GM12878 (cell line): ENCODE data around the gene SPOP. TPM values are rescaled to one million over a fixed set of nuclear protein-coding genes. Genes with fewer than 3 reads are reported as not detected.

Experiments used
- ATAC-seq: fragments of 200-7000 bp; cut with Tn5 transposase; 3 replicates; pipeline ENCODE4 v1.9.1; 2020; ENCODE audit warnings: mild to moderate bottlenecking, moderate library complexity
- BruUV-seq: library from RNA; stranded (reverse); fragments of 400-500 nt; replicated peaks from 2 replicates; lab custom pipeline; 2021; lab: Mats Ljungman, UMichigan
- CTCF ChIA-PET: fragments of 300-600 bp; sonication (Branson Sonifier 250); formaldehyde crosslinking; extraction: SDS; loops from one replicate; lab custom pipeline; 2021; ENCODE audit warnings: inconsistent platforms; lab: Yijun Ruan, JAX
- POLR2A ChIA-PET: fragments of 350-600 bp; formaldehyde crosslinking; extraction: SDS; loops from one replicate; lab custom pipeline; 2021; ENCODE audit warnings: inconsistent platforms; lab: Charles Lee
- RAD21 ChIA-PET: fragments of 300-600 bp; sonication (Branson Sonifier 250); formaldehyde crosslinking; loops from one replicate; lab custom pipeline; 2023; ENCODE audit warnings: antibody characterized with exemption; ENCODE audit not compliant: unreplicated experiment; lab: Charles Lee
- SMC1A ChIA-PET: fragments of 300-600 bp; sonication (Branson Sonifier 250); formaldehyde crosslinking; loops from one replicate; lab custom pipeline; 2023; ENCODE audit not compliant: unreplicated experiment, uncharacterized antibody; lab: Charles Lee
- DNase-seq: peaks from one replicate; pipeline ENCODE4 v3.0.0-alpha.2; 2011; ENCODE audit warnings: low read depth, low spot score
- FAIRE-seq: peaks from 3 replicates; lab custom pipeline; 2011; peaks lifted over from hg19 to GRCh38; lab: Jason Lieb, UNC
- H2AFZ ChIP-seq: 2 replicates; pipeline ENCODE4 v1.6.0; 2011; ENCODE audit warnings: low read depth, low read length, control low read depth; ENCODE audit not compliant: control insufficient read depth
- H3K27ac ChIP-seq: 2 replicates; pipeline ENCODE4 v1.5.1; 2011; ENCODE audit warnings: control low read depth; ENCODE audit not compliant: control insufficient read depth, insufficient read depth
- H3K27me3 ChIP-seq, 2 experiments: replicated peaks in 1 of 2; 2 replicates each; pipeline versions ENCODE4 v1.6.0 to v1.6.1; 2011; ENCODE audit warnings: low read length in 1 of 2; ENCODE audit not compliant: control insufficient read depth in 2 of 2, insufficient read depth in 2 of 2
- H3K36me3 ChIP-seq, 2 experiments: 2 replicates each; pipeline ENCODE4 v1.5.1; 2011; ENCODE audit warnings: low read length in 1 of 2; ENCODE audit not compliant: control insufficient read depth in 2 of 2, insufficient read depth in 2 of 2
- H3K4me1 ChIP-seq: 2 replicates; pipeline ENCODE4 v1.6.1; 2011; ENCODE audit warnings: mild to moderate bottlenecking, low read length, moderate library complexity, mixed read lengths; ENCODE audit not compliant: control insufficient read depth, insufficient read depth
- H3K4me2 ChIP-seq: 2 replicates; pipeline ENCODE4 v1.6.0; 2011; ENCODE audit warnings: control low read depth; ENCODE audit not compliant: control insufficient read depth, insufficient read depth
- H3K4me3 ChIP-seq: fragments of 200-600 bp; sonication (generic); 2 replicates; pipeline ENCODE4 v1.5.1; 2016
- H3K79me2 ChIP-seq: 2 replicates; pipeline ENCODE4 v1.6.0; 2011; ENCODE audit warnings: low read length; ENCODE audit not compliant: control insufficient read depth, insufficient read depth
- H3K9ac ChIP-seq: 2 replicates; pipeline ENCODE4 v1.8.0; 2011; ENCODE audit warnings: low read length, control low read depth, mixed read lengths; ENCODE audit not compliant: control insufficient read depth, insufficient read depth
- H3K9me3 ChIP-seq: replicated peaks from 3 replicates; pipeline ENCODE4 v1.5.1; 2011; ENCODE audit warnings: mild to moderate bottlenecking, low read length; ENCODE audit not compliant: control insufficient read depth, insufficient read depth
- H4K20me1 ChIP-seq: 2 replicates; pipeline ENCODE4 v1.6.0; 2011; ENCODE audit not compliant: control insufficient read depth, insufficient read depth
- BACH1 ChIP-seq: fragments of 450-650 bp; IDR thresholded peaks from 2 replicates; pipeline ENCODE4 v1.6.1; 2017; ENCODE audit warnings: mild to moderate bottlenecking, borderline replicate concordance
- BHLHE40 ChIP-seq, 2 experiments: fragments of 450-650 bp in 1 of 2; IDR thresholded peaks; 2 replicates each; pipeline ENCODE4 v1.6.1; 2011 to 2017; ENCODE audit warnings: low read depth in 2 of 2, borderline replicate concordance in 1 of 2, improper control_type of control experiment in 1 of 2, low read length in 1 of 2, mild to moderate bottlenecking in 1 of 2
- E2F8 ChIP-seq: fragments of 450-650 bp; IDR thresholded peaks from 2 replicates; pipeline ENCODE4 v1.6.1; 2018; ENCODE audit warnings: mild to moderate bottlenecking, low read depth, moderate library complexity; ENCODE audit not compliant: partially characterized antibody
- EED ChIP-seq: sonication (generic); IDR thresholded peaks from 2 replicates; pipeline ENCODE4 v1.6.1; 2016; ENCODE audit warnings: antibody characterized with exemption, low read depth
- EGR1 ChIP-seq, 2 experiments: IDR thresholded peaks; 1 replicate in 1 of 2; 2 replicates in 1 of 2; pipeline ENCODE4 v1.6.1; 2011 to 2012; ENCODE audit warnings: low read depth in 2 of 2, low read length in 2 of 2, borderline replicate concordance in 1 of 2, mild to moderate bottlenecking in 1 of 2, moderate library complexity in 1 of 2
- MYC ChIP-seq: IDR thresholded peaks from 2 replicates; pipeline ENCODE4 v1.6.1; 2011; ENCODE audit warnings: mild to moderate bottlenecking, low read length, moderate library complexity, inconsistent platforms; ENCODE audit not compliant: insufficient read depth, insufficient replicate concordance, insufficient read length, severe bottlenecking
- PAX8 ChIP-seq: fragments of 450-650 bp; IDR thresholded peaks from 2 replicates; pipeline ENCODE4 v1.6.1; 2017; ENCODE audit warnings: mild to moderate bottlenecking, moderate library complexity
- RELA ChIP-seq: fragments of 450-650 bp; IDR thresholded peaks from 2 replicates; pipeline ENCODE4 v1.8.0; 2014; ENCODE audit warnings: borderline replicate concordance; ENCODE audit not compliant: partially characterized antibody
- SRF ChIP-seq, 2 experiments: IDR thresholded peaks; 2 replicates each; pipeline ENCODE4 v1.6.1; 2011; ENCODE audit warnings: low read depth in 2 of 2, low read length in 2 of 2, mild to moderate bottlenecking in 1 of 2, moderate library complexity in 1 of 2
- WGBS: methylation state at CpG from one replicate; pipeline ENCODE4 v1.1.6; 2016; ENCODE audit warnings: low lambda C conversion rate; ENCODE audit not compliant: insufficient replicate concordance, insufficient coverage; ENCODE audit errors: missing lambda C conversion rate; 5-methylcytosine and 5-hydroxymethylcytosine counted together
- in situ Hi-C: fragments of 300-500 bp; cut with MboI; formaldehyde crosslinking; loops from 9 replicates; pipeline ENCODE4 v1.14.3; 2018; ENCODE audit warnings: mixed read lengths
- intact Hi-C: fragments of 100-400 bp; cut with micrococcal nuclease; formaldehyde crosslinking; loops from one replicate; pipeline ENCODE4 v1.14.2; 2022; ENCODE audit not compliant: unreplicated experiment
- polyA plus RNA-seq, 11 experiments: library from polyadenylated mRNA; depleted of rRNA in 4 of 11; unstranded in 6 of 11; stranded (reverse) in 5 of 11; fragments of >200 nt; fragmentation: Nextera tagmentation in 4 of 11; fragmentation: Illumina TruSeq in 1 of 11; extraction: Ambion mirVana in 4 of 11; extraction: Trizol in 1 of 11; gene quantifications; 1 replicate in 1 of 11; 2 replicates in 10 of 11; pipeline versions ENCODE4 v1.2.1 to v1.2.3, GENCODE V29; 2011 to 2016; ENCODE audit warnings: inconsistent platforms in 2 of 11, missing spikeins in 2 of 11, low read depth in 1 of 11
- total RNA-seq, 4 experiments: library from RNA; depleted of rRNA in 3 of 4; stranded (reverse); fragments of >200 nt in 3 of 4; fragmentation: Illumina TruSeq in 1 of 4; extraction: Trizol in 1 of 4; gene quantifications; 2 replicates each; pipeline versions ENCODE4 v1.2.1 to v1.2.3, GENCODE V29; 2013 to 2021
- TF ChIP-seq, protein P1 (sequence below): fragments of 450-650 bp; IDR thresholded peaks from 2 replicates; pipeline ENCODE4 v1.6.1; 2017; ENCODE audit warnings: low read depth, mild to moderate bottlenecking, moderate library complexity
- TF ChIP-seq, protein P2 (sequence below): IDR thresholded peaks from 2 replicates; pipeline ENCODE4 v1.6.1; 2011; ENCODE audit warnings: low read depth, low read length, improper control_type of control experiment, borderline replicate concordance
- TF ChIP-seq, protein P3 (sequence below): fragments of 150-350 bp; IDR thresholded peaks from 2 replicates; pipeline ENCODE4 v1.6.1; 2014; ENCODE audit warnings: mild to moderate bottlenecking, low read depth, low read length

SPOP gene
- total and polyA plus RNA-seq, 10 of the 15 experiments (the other 5 are each of a cell fraction or from before 2014, with no cell fraction given): 35.1 to 80.4 (median 44.7) TPM

DNA sequence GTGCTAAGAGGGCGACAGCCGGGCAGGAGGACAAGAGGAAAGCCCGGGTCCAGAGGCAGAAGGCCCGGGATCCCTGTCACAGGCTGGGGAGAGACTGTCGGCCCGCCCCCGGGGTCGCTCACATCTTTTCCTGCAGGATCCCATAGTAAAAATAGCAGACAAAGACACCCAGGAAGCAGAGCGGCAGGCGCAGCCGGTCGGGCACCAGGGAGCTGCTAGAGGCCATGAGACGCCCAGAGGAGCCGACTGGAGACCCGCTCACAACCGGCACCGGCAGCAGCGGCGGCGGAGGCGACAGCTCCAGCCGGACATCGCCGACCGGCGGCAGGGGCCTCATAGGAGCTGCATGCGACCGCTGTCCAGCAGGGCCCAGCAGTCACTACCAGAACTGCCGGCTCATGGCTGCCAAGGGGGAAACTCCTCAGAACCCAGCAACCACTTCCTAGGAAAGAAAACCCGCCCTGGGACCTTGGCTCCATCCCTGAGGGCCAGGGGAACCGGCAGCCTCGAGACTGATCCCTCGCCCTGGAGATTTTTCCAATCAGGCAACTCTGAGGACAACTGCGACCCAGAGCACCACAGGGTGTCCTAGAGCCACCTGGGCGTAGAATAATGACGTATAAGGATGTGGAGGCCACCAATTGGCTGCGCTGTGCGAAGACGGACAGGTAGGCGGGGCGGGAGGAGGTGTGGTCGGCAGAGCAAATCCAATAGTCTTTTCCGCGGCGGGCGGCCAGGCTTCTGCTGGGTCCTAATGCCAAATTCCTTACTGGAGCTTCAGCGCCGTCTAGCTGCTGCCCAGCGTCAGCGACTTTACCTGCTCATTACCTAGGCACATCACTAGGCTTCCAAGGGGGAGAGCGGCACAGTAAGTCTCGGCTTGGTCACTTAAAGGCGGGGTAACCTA, 30.0 kb upstream of the SPOP start, which contains the start of gene SLC35B1:
SLC35B1 (minus strand) TSS at position 357 of the 907 bp plus-strand sequence; CDS start at position 226, 131 bp downstream.
- intact Hi-C loops: loop anchor here (1.0 to 10.0 kb wide), 5 partner anchors 33 to 287 kb away; partner anchors contain the start of genes DLX3, FAM117A and KAT7
- Histone ChIP-seq H4K20me1 (no peaks in the 10 kb centered on the region), H3K9me3 (no peaks in the 10 kb centered on the region), H3K27ac (peak within 1 kb of the TSS; percentile 98), H3K4me3 (peak within 1 kb of the TSS; percentile 91), H3K79me2 (peaks cover 12% of the 10 kb centered on the region), H2AFZ (peak within 1 kb of the TSS; percentile 94), H3K4me1 (0 out of 2 replicates have a peak, but pooled peaks cover 3% of the 10 kb centered on the region), H3K36me3 (peaks cover 6 to 9% of the 10 kb centered on the region in 2 experiments; a peak in 3 of 4 replicates), H3K4me2 (peak within 1 kb of the TSS; percentile 75), H3K27me3 (no peaks in the 10 kb centered on the region), H3K9ac (peak within 1 kb of the TSS; percentile 95)
- ChIA-PET SMC1A (interaction anchor here (0.5 to 4.3 kb wide), 24 partner anchors 8 to 289 kb away, joined by 3 to 38 read pairs (median 4); partner anchors contain the start of genes FAM117A and KAT7), POLR2A (interaction anchor here (0.9 to 2.6 kb wide), 10 partner anchors 10 to 80 kb away, joined by 3 to 12 read pairs (median 5); partner anchors contain the start of genes FAM117A and KAT7), RAD21 (interaction anchor here (0.6 to 3.0 kb wide), 22 partner anchors 8 to 150 kb away, joined by 3 to 26 read pairs (median 4); partner anchors contain the start of genes FAM117A and KAT7), CTCF (interaction anchor here (0.6 to 5.6 kb wide), 36 partner anchors 9 to 298 kb away, joined by 3 to 71 read pairs (median 5); partner anchors contain the start of genes FAM117A, KAT7 and PHB1)
- under 1% methylated on average over 51 of the region's 53 CpGs for WGBS
- no TSS peak for BruUV-seq
- peak; percentile 98 for ATAC-seq
- FAIRE-seq: peak; percentile 99
- peak; percentile 97 for DNase-seq
- in situ Hi-C loops: loop anchor here (5.0 to 10.0 kb wide), 2 partner anchors 79 to 287 kb away; partner anchors contain the start of genes DLX3 and KAT7
- TF ChIP-seq EED (0 out of 2 replicates have a peak, but pooled peaks have one; percentile 15), PAX8 (no peak), BHLHE40 (IDR thresholded peaks at IDR 0.05; ENCODE audit: borderline replicate concordance in 1 of 2, low read depth in 2 of 2, low read length in 1 of 2) (peak in 1 of 2 experiments; percentile 66; a peak in 2 of 4 replicates), E2F8 (peak; percentile 86), BACH1 (peak; percentile 14; the same call in 1 of the 2 replicates), EGR1 (IDR thresholded peaks at IDR 0.05; ENCODE audit: borderline replicate concordance in 1 of 2, low read depth in 2 of 2, low read length in 2 of 2) (peak in 1 of 2 experiments; percentile 74; a peak in 1 of 3 replicates), RELA (peak; percentile 85), MYC (peak; percentile 97), SRF (IDR thresholded peaks at IDR 0.05; ENCODE audit: low read depth in 2 of 2, low read length in 2 of 2) (peak in 1 of 2 experiments; percentile 61; a peak in 2 of 4 replicates)
- TF ChIP-seq, protein P1, sequence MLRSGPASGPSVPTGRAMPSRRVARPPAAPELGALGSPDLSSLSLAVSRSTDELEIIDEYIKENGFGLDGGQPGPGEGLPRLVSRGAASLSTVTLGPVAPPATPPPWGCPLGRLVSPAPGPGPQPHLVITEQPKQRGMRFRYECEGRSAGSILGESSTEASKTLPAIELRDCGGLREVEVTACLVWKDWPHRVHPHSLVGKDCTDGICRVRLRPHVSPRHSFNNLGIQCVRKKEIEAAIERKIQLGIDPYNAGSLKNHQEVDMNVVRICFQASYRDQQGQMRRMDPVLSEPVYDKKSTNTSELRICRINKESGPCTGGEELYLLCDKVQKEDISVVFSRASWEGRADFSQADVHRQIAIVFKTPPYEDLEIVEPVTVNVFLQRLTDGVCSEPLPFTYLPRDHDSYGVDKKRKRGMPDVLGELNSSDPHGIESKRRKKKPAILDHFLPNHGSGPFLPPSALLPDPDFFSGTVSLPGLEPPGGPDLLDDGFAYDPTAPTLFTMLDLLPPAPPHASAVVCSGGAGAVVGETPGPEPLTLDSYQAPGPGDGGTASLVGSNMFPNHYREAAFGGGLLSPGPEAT: peak; percentile 100
- TF ChIP-seq, protein P2, sequence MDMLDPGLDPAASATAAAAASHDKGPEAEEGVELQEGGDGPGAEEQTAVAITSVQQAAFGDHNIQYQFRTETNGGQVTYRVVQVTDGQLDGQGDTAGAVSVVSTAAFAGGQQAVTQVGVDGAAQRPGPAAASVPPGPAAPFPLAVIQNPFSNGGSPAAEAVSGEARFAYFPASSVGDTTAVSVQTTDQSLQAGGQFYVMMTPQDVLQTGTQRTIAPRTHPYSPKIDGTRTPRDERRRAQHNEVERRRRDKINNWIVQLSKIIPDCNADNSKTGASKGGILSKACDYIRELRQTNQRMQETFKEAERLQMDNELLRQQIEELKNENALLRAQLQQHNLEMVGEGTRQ: no peak
- TF ChIP-seq, protein P3, sequence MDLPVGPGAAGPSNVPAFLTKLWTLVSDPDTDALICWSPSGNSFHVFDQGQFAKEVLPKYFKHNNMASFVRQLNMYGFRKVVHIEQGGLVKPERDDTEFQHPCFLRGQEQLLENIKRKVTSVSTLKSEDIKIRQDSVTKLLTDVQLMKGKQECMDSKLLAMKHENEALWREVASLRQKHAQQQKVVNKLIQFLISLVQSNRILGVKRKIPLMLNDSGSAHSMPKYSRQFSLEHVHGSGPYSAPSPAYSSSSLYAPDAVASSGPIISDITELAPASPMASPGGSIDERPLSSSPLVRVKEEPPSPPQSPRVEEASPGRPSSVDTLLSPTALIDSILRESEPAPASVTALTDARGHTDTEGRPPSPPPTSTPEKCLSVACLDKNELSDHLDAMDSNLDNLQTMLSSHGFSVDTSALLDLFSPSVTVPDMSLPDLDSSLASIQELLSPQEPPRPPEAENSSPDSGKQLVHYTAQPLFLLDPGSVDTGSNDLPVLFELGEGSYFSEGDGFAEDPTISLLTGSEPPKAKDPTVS: no peak
